HepG2 (cell line): ENCODE data around the gene GTF3C5. TPM values are rescaled to one million over a fixed set of nuclear protein-coding genes. Genes with fewer than 3 reads are reported as not detected.

Experiments
- ATM ChIP-seq: fragments of 450-650 bp; IDR thresholded peaks from 2 replicates; pipeline ENCODE4 v1.7.1; 2017; ENCODE audit warnings: mild to moderate bottlenecking, borderline replicate concordance
- CTCF ChIP-seq: sonication (generic); formaldehyde crosslinking; IDR thresholded peaks from 2 replicates; pipeline ENCODE4 v1.5.0; 2020; ENCODE audit warnings: mild to moderate bottlenecking, missing genetic modification reagents, moderate library complexity
- DMAP1 ChIP-seq: IDR thresholded peaks from 2 replicates; pipeline ENCODE4 v1.6.1; 2016
- IRF9 ChIP-seq: sonication (generic); formaldehyde crosslinking; IDR thresholded peaks from 2 replicates; pipeline ENCODE4 v1.8.0; 2022; ENCODE audit warnings: missing genetic modification reagents, mild to moderate bottlenecking, borderline replicate concordance
- MAX ChIP-seq: IDR thresholded peaks from 2 replicates; pipeline ENCODE4 v1.6.1; 2012; ENCODE audit warnings: inconsistent platforms
- RARA ChIP-seq: IDR thresholded peaks from 2 replicates; pipeline ENCODE4 v1.6.1; 2016; ENCODE audit warnings: missing genetic modification reagents, missing compliant biosample characterization
- REL ChIP-seq: sonication (generic); formaldehyde crosslinking; conservative IDR thresholded peaks from 2 replicates; pipeline ENCODE4 v1.8.0; 2022; ENCODE audit warnings: mild to moderate bottlenecking, missing genetic modification reagents, moderate library complexity
- TCF7L2 ChIP-seq: IDR thresholded peaks from 2 replicates; pipeline ENCODE4 v1.6.1; 2011; ENCODE audit warnings: mild to moderate bottlenecking, low read depth, low read length, moderate library complexity
- ZNF205 ChIP-seq: IDR thresholded peaks from 2 replicates; pipeline ENCODE4 v1.6.1; 2018; ENCODE audit warnings: missing biosample characterization, missing genetic modification reagents
- ZNF281 ChIP-seq: sonication (generic); formaldehyde crosslinking; IDR thresholded peaks from 2 replicates; pipeline ENCODE4 v1.4.0; 2020; ENCODE audit warnings: missing genetic modification reagents, borderline replicate concordance
- ZNF326 ChIP-seq: sonication (generic); formaldehyde crosslinking; IDR thresholded peaks from 2 replicates; pipeline ENCODE4 v1.4.0; 2020; ENCODE audit warnings: missing genetic modification reagents, borderline replicate concordance
- ZNF34 ChIP-seq: sonication (generic); formaldehyde crosslinking; IDR thresholded peaks from 2 replicates; pipeline ENCODE4 v1.4.0; 2020; ENCODE audit warnings: mild to moderate bottlenecking, missing genetic modification reagents, borderline replicate concordance
- ZNF407 ChIP-seq: sonication (generic); formaldehyde crosslinking; IDR thresholded peaks from one replicate; pipeline ENCODE4 v1.5.1; 2020; ENCODE audit warnings: mild to moderate bottlenecking, missing genetic modification reagents; ENCODE audit errors: not compliant biosample characterization
- ZNF597 ChIP-seq: sonication (generic); formaldehyde crosslinking; IDR thresholded peaks from 2 replicates; pipeline ENCODE4 v1.5.0; 2020; ENCODE audit warnings: missing genetic modification reagents
- ZNF644 ChIP-seq: IDR thresholded peaks from 2 replicates; pipeline ENCODE4 v1.6.1; 2016; ENCODE audit warnings: low read depth
- polyA plus RNA-seq, 8 experiments: library from polyadenylated mRNA; depleted of rRNA in 3 of 8; stranded (reverse) in 7 of 8; unstranded in 1 of 8; fragments of >200 nt; fragmentation: Illumina TruSeq in 4 of 8; extraction: Trizol in 4 of 8; gene quantifications; 2 replicates each; pipeline versions ENCODE4 v1.2.1 to v1.2.3, GENCODE V29; 2011 to 2016; ENCODE audit warnings: low read depth in 4 of 8, missing spikeins in 1 of 8, mixed read lengths in 1 of 8; ENCODE audit not compliant: insufficient read depth in 1 of 8
- total RNA-seq, 5 experiments: library from RNA; depleted of rRNA; stranded (reverse); fragments of >200 nt; fragmentation: Illumina TruSeq; extraction: Trizol; gene quantifications; 2 replicates each; pipeline ENCODE4 v1.2.3, GENCODE V29; 2016; ENCODE audit warnings: low read depth in 1 of 5

GTF3C5 gene
- total and polyA plus RNA-seq, 2 of the 13 experiments (the other 11 are each of a cell fraction or from before 2014, with no cell fraction given), result 66.9 to 92.6 TPM

GRCh38 chr9:133031130-133031422 lies 279 bp downstream of the GTF3C5 start (continued):
- TF ChIP-seq ZNF407 (CRISPR knock-in tag) (no peak), IRF9 (CRISPR knock-in tag) (0 out of 2 replicates have a peak, but pooled peaks have one; percentile 29), ZNF597 (CRISPR knock-in tag) (no peak), TCF7L2 (no peak), CTCF (CRISPR knock-in tag) (no peak), ZNF34 (CRISPR knock-in tag) (no peak), RARA (CRISPR knock-in tag) (no peak), REL (CRISPR knock-in tag) (0 out of 2 replicates have a peak, but pooled peaks have one; percentile 6), MAX (0 out of 2 replicates have a peak, but pooled peaks have one; percentile 2), ATM (no peak), ZNF281 (CRISPR knock-in tag) (no peak), DMAP1 (peak; percentile 20; the same call in 1 of the 2 replicates), ZNF205 (CRISPR knock-in tag) (no peak), ZNF326 (CRISPR knock-in tag) (no peak), ZNF644 (CRISPR knock-in tag) (no peak)
